HG03558 (cell line): ENCODE data around the gene KLK15.

Source experiments
- ATAC-seq: cut with Tn5 transposase; IDR thresholded peaks from one replicate; pipeline ENCODE4 v1.9.1; 2021; ENCODE audit warnings: moderate number of reproducible peaks; ENCODE audit not compliant: unreplicated experiment; ENCODE audit errors: extremely low read depth

The KLK15 gene, protein sequence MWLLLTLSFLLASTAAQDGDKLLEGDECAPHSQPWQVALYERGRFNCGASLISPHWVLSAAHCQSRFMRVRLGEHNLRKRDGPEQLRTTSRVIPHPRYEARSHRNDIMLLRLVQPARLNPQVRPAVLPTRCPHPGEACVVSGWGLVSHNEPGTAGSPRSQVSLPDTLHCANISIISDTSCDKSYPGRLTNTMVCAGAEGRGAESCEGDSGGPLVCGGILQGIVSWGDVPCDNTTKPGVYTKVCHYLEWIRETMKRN

DNA sequence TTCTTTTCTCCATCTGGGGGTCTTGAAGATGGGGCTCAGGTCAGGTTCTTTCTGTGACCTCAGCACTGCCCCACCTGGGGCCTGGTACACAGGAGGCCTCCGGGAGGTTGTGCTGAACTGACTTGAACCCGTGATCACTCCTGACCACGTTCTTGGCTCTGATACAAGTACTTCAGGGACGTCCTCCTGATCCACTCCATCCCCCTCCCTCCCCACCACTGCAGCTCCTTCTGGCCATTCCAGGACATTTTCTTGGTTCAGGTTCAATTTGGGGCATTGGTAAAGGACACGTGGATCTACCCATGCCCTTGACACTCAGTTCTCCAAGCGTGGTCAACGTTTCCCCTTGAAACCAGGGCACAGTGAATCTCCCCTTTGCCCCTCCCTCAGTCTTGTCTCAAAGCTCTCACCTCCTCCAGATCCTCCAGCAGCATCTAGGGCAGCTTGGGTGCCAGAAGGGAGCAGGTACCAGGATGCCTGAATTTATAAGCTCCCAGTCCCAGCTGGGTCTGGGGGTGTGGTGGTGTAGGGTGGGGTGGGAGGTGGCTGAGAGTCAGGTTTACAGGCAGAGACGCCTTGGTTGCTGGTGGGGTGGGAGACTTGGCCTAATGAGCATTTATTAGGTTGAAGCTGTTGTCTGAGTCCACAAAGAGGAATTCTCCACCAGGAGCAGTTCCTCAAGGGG, at the start of gene KLK15:
TSS of gene KLK15 (minus strand) at position 458 of the 685 bp plus-strand sequence. CDS start 2,082 bp downstream, outside the sequence.
- no peak for ATAC-seq

DNA sequence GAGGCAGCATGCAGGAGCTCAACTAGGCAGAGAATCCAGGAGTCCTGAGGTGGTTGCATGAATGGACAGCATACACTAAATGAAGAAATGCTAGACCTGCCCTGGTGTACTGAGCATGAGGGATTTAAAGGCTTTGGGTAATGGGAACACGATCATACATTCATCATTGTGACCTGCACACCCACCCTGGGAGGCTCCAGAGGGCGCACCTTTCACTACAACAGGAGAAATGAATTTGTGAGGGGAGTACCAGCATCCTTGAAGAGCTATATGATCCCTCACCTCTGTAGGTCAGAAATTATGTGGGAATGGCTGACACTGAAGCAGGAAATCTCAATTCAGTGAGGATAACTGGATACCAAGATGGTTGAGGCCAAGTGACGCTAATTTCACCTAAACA, 48.8 kb upstream of the KLK15 start:
- no peak for ATAC-seq

DNA sequence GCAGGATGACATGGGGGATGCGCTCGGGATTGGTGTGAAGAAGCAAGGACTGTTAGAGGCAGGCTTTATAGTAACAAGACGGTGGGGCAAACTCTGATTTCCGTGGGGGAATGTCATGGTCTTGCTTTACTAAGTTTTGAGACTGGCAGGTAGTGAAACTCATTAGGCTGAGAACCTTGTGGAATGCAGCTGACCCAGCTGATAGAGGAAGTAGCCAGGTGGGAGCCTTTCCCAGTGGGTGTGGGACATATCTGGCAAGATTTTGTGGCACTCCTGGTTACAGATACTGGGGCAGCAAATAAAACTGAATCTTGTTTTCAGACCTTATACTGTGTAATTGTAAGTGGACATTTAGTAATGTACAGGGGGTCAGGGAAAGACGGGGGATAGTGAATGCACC, 46.9 kb upstream of the KLK15 start:
- ATAC-seq, result no peak

DNA sequence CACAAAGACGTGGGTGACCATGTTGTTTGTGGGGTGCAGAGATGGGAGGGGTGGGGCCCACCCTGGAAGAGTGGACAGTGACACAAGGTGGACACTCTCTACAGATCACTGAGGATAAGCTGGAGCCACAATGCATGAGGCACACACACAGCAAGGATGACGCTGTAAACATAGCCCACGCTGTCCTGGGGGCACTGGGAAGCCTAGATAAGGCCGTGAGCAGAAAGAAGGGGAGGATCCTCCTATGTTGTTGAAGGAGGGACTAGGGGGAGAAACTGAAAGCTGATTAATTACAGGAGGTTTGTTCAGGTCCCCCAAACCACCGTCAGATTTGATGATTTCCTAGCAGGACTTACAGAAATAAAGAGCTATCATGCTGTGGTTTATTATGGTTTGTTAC, 45.5 kb upstream of the KLK15 start:
- no peak for ATAC-seq

DNA sequence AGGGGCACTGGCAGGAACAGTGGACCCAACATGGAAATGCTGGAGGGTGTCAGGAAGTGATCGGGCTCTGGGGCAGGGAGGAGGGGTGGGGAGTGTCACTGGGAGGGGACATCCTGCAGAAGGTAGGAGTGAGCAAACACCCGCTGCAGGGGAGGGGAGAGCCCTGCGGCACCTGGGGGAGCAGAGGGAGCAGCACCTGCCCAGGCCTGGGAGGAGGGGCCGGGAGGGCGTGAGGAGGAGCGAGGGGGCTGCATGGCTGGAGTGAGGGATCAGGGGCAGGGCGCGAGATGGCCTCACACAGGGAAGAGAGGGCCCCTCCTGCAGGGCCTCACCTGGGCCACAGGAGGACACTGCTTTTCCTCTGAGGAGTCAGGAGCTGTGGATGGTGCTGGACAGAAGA, 44.0 kb upstream of the KLK15 start:
- ATAC-seq, result no peak

DNA sequence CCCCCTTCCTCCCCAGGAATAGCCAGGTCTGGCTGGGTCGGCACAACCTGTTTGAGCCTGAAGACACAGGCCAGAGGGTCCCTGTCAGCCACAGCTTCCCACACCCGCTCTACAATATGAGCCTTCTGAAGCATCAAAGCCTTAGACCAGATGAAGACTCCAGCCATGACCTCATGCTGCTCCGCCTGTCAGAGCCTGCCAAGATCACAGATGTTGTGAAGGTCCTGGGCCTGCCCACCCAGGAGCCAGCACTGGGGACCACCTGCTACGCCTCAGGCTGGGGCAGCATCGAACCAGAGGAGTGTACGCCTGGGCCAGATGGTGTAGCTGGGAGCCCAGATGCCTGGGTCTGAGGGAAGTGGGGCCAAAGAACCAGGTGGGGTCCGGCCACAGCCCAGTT, 43.1 kb upstream of the KLK15 start:
- no peak for ATAC-seq

DNA sequence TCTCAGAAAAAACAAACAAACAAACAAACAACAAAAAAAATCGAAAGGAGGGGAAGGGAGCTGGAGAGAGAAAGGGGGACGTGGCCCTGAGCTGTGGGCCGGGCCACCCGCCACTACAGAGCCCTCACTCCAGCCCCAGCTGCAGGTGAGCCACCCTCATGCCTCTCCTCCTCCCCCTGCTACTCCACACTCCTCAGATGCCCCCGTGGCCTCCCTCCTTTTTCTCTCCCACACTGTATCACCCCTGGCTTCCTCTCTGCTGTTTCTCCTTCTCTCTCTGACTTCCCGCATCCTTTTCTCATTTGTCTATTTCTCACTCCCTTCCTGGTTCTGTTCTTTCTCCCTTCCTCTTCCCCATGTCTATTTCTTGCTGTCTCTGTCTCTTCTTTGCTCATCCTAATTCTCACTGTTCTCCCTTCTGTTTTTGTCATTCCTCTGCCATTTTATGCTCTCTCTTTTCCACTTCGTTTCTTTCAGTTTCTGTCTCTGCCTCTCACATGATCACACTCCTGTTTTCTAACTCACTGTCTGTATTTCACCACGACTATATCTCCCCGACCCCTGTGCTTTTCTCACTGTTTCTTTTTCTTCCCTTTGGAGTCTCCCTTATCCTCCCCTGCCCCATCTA, 42.5 kb upstream of the KLK15 start:
- ATAC-seq, result no peak

DNA sequence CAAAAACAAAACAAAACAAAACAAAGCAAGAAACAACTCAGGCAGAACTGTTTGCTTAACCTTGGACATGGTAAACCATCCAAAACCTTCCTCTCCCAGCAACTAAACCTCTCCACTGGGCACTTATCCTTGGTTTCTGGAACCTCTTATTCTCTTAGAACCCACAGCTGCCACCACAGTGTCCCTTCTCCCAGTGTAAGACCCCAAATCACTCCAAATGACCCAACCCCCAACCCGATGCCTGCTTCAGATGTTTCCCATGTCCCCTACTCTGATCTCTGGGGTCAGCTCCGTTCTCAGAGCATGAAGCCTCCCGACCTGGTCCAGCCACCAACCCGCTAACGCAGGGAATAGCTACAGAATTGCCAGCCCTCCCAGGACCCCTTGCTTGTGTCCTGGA, 40.8 kb upstream of the KLK15 start:
- no peak for ATAC-seq

DNA sequence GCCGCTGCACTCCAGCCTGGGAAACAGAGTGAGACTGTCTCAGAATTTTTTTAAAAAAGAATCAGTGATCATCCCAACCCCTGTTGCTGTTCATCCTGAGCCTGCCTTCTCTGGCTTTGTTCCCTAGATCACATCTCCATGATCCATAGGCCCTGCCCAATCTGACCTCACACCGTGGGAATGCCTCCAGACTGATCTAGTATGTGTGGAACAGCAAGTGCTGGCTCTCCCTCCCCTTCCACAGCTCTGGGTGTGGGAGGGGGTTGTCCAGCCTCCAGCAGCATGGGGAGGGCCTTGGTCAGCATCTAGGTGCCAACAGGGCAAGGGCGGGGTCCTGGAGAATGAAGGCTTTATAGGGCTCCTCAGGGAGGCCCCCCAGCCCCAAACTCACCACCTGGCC, 39.7 kb upstream of the KLK15 start, which contains the start of gene KLK2:
TSS of gene KLK2 (plus strand) at position 384 of the 400 bp plus-strand sequence. CDS start 35 bp downstream, outside the sequence.
- ATAC-seq, result no peak

DNA sequence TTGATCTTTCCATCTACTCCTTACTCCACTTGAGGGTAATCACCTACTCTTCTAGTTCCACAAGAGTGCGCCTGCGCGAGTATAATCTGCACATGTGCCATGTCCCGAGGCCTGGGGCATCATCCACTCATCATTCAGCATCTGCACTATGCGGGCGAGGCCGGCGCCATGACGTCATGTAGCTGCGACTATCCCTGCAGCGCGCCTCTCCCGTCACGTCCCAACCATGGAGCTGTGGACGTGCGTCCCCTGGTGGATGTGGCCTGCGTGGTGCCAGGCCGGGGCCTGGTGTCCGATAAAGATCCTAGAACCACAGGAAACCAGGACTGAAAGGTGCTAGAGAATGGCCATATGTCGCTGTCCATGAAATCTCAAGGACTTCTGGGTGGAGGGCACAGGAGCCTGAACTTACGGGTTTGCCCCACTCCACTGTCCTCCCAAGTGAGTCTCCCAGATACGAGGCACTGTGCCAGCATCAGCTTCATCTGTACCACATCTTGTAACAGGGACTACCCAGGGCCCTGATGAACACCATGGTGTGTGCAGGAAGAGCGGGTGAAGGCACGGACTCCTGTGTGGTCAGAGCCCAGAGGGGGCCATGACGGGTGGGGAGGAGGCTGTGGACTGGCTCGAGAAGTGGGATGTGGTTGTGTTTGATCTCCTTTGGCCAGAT, 37.2 kb upstream of the KLK15 start:
- ATAC-seq, result no peak

DNA sequence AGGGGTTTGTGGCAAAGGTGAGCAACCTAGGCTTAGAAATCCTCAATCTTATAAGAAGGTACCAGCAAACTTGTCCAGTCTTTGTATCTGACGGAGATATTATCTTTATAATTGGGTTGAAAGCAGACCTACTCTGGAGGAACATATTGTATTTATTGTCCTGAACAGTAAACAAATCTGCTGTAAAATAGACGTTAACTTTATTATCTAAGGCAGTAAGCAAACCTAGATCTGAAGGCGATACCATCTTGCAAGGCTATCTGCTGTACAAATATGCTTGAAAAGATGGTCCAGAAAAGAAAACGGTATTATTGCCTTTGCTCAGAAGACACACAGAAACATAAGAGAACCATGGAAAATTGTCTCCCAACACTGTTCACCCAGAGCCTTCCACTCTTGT, 36.1 kb upstream of the KLK15 start:
- no peak for ATAC-seq

DNA sequence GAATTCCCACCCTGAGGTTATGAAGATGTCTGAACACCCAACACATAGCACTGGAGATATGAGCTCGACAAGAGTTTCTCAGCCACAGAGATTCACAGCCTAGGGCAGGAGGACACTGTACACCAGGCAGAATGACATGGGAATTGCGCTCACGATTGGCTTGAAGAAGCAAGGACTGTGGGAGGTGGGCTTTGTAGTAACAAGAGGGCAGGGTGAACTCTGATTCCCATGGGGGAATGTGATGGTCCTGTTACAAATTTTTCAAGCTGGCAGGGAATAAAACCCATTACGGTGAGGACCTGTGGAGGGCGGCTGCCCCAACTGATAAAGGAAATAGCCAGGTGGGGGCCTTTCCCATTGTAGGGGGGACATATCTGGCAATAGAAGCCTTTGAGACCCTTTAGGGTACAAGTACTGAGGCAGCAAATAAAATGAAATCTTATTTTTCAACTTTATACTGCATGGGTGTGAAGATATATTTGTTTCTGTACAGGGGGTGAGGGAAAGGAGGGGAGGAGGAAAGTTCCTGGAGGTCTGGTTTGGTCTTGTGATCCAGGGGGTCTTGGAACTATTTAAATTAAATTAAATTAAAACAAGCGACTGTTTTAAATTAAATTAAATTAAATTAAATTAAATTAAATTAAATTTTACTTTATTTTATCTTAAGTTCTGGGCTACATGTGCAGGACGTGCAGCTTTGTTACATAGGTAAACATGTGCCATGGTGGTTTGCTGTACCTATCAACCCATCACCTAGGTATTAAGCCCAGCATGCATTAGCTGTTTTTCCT, 28.3 kb upstream of the KLK15 start:
- no peak for ATAC-seq

DNA sequence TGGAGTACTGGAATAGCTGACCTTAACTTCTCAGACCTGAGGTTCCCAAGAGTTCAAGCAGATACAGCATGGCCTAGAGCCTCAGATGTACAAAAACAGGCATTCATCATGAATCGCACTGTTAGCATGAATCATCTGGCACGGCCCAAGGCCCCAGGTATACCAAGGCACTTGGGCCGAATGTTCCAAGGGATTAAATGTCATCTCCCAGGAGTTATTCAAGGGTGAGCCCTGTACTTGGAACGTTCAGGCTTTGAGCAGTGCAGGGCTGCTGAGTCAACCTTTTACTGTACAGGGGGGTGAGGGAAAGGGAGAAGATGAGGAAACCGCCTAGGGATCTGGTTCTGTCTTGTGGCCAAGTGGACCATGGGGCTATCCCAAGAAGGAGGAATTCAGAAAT, 27.6 kb upstream of the KLK15 start:
- no peak for ATAC-seq

DNA sequence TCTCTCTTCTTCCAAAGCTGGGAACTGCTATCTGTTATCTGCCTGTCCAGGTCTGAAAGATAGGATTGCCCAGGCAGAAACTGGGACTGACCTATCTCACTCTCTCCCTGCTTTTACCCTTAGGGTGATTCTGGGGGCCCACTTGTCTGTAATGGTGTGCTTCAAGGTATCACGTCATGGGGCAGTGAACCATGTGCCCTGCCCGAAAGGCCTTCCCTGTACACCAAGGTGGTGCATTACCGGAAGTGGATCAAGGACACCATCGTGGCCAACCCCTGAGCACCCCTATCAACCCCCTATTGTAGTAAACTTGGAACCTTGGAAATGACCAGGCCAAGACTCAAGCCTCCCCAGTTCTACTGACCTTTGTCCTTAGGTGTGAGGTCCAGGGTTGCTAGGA, 26.5 kb upstream of the KLK15 start:
- ATAC-seq, result no peak

DNA sequence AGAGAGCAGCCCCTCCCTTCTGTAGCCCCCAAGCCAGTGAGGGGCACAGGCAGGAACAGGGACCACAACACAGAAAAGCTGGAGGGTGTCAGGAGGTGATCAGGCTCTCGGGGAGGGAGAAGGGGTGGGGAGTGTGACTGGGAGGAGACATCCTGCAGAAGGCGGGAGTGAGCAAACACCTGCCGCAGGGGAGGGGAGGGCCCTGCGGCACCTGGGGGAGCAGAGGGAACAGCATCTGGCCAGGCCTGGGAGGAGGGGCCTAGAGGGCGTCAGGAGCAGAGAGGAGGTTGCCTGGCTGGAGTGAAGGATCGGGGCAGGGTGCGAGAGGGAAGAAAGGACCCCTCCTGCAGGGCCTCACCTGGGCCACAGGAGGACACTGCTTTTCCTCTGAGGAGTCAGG, 25.5 kb upstream of the KLK15 start:
- ATAC-seq, result no peak

DNA sequence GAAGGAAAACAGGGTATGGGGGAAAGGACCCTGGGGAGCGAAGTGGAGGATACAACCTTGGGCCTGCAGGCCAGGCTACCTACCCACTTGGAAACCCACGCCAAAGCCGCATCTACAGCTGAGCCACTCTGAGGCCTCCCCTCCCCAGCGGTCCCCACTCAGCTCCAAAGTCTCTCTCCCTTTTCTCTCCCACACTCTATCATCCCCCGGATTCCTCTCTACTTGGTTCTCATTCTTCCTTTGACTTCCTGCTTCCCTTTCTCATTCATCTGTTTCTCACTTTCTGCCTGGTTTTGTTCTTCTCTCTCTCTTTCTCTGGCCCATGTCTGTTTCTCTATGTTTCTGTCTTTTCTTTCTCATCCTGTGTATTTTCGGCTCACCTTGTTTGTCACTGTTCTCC, 24.0 kb upstream of the KLK15 start:
- no peak for ATAC-seq

DNA sequence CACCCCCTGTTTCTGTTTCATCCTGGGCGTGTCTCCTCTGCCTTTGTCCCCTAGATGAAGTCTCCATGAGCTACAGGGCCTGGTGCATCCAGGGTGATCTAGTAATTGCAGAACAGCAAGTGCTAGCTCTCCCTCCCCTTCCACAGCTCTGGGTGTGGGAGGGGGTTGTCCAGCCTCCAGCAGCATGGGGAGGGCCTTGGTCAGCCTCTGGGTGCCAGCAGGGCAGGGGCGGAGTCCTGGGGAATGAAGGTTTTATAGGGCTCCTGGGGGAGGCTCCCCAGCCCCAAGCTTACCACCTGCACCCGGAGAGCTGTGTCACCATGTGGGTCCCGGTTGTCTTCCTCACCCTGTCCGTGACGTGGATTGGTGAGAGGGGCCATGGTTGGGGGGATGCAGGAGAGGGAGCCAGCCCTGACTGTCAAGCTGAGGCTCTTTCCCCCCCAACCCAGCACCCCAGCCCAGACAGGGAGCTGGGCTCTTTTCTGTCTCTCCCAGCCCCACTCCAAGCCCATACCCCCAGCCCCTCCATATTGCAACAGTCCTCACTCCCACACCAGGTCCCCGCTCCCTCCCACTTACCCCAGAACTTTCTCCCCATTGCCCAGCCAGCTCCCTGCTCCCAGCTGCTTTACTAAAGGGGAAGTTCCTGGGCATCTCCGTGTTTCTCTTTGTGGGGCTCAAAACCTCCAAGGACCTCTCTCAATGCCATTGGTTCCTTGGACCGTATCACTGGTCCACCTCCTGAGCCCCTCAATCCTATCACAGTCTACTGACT, 21.4 kb upstream of the KLK15 start, which contains the start of gene KLK3:
TSS of gene KLK3 (plus strand) at position 280 of the 775 bp plus-strand sequence. CDS start at position 321, 41 bp downstream.
- no peak for ATAC-seq

DNA sequence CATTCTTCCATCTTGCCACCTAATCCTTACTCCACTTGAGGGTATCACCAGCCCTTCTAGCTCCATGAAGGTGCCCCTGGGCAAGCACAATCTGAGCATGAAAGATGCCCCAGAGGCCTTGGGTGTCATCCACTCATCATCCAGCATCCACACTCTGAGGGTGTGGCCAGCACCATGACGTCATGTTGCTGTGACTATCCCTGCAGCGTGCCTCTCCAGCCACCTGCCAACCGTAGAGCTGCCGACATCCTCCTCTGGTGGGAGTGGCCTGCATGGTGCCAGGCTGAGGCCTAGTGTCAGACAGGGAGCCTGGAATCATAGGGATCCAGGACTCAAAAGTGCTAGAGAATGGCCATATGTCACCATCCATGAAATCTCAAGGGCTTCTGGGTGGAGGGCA, 18.2 kb upstream of the KLK15 start:
- ATAC-seq, result no peak

DNA sequence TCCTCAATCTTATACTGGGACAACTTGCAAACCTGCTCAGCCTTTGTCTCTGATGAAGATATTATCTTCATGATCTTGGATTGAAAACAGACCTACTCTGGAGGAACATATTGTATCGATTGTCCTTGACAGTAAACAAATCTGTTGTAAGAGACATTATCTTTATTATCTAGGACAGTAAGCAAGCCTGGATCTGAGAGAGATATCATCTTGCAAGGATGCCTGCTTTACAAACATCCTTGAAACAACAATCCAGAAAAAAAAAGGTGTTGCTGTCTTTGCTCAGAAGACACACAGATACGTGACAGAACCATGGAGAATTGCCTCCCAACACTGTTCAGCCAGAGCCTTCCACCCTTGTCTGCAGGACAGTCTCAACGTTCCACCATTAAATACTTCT, 17.4 kb upstream of the KLK15 start:
- no peak for ATAC-seq
